Measurements from ENCODE around the gene SAMMSON.

DNA sequence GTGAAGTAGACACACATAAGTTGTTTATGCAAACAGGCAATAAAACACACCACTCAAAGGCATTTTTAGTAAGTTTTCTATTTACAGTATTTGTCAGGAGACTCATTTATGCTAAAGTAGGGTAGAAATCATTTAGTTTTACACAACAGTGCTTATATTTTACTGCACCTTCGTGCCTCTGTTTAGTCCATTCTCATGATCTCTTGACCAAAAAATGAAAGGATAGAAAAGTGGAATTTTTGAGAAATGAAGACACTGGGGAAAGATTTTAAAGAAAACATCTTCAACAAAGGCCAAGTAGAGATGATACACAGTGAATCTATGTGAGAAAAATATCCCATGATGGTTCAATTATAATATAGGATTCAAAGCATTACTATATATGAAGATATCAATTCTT lies 114.9 kb downstream of the SAMMSON start:
- TF ChIP-seq, protein P1, sequence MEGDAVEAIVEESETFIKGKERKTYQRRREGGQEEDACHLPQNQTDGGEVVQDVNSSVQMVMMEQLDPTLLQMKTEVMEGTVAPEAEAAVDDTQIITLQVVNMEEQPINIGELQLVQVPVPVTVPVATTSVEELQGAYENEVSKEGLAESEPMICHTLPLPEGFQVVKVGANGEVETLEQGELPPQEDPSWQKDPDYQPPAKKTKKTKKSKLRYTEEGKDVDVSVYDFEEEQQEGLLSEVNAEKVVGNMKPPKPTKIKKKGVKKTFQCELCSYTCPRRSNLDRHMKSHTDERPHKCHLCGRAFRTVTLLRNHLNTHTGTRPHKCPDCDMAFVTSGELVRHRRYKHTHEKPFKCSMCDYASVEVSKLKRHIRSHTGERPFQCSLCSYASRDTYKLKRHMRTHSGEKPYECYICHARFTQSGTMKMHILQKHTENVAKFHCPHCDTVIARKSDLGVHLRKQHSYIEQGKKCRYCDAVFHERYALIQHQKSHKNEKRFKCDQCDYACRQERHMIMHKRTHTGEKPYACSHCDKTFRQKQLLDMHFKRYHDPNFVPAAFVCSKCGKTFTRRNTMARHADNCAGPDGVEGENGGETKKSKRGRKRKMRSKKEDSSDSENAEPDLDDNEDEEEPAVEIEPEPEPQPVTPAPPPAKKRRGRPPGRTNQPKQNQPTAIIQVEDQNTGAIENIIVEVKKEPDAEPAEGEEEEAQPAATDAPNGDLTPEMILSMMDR (IDR thresholded peaks at IDR 0.05), result no peak
- no peak for TF ChIP-seq EP300 (IDR thresholded peaks at IDR 0.05; ENCODE audit: low read depth)
